ENCODE measurements around the gene PNPLA2.

Gene PNPLA2

DNA sequence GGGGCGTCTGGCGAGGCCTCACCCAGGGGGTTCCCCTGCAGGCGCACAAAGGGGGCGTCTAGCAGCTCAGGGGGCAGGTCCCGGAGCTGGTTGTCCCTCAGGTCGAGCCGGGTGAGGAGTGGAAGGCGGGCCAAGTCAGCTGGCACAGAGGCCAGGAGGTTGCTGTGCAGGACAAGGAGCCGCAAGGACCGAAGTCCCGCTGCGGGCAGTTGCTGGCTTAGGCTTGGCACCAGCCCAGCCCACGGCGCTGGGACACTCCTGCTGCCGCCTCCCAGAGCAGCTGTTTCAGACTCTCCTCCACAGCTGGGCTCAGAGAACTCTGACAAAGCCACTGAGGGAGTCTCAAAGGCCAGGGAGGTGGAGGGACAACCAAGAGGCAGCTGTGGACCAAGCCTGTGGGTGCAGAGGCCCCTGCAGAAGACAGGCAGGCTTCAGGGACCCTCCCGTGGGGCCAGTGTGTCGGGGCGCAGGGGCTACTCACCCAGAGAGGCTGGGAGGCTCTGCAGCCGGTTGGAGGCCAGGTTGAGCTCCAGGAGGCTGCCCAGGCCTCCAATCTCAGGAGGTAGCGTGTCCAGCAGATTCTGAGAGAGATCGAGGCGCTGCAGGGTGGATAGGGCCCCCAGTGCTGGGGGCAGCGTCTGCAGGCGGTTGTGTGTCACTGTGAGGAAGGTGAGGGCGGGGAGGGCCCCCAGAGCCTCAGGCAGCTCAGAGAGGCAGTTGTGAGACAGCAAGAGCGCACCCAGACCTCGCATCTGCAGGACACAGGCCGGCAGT, 15.8 kb upstream of the PNPLA2 start:
- TF ChIP-seq, protein P1, sequence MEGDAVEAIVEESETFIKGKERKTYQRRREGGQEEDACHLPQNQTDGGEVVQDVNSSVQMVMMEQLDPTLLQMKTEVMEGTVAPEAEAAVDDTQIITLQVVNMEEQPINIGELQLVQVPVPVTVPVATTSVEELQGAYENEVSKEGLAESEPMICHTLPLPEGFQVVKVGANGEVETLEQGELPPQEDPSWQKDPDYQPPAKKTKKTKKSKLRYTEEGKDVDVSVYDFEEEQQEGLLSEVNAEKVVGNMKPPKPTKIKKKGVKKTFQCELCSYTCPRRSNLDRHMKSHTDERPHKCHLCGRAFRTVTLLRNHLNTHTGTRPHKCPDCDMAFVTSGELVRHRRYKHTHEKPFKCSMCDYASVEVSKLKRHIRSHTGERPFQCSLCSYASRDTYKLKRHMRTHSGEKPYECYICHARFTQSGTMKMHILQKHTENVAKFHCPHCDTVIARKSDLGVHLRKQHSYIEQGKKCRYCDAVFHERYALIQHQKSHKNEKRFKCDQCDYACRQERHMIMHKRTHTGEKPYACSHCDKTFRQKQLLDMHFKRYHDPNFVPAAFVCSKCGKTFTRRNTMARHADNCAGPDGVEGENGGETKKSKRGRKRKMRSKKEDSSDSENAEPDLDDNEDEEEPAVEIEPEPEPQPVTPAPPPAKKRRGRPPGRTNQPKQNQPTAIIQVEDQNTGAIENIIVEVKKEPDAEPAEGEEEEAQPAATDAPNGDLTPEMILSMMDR (conservative IDR thresholded peaks at IDR 0.05; ENCODE audit: low read length) = no peak
- no peak for DNase-seq (ENCODE audit: low read depth)
- peak overlapping the region; percentile 65; the same call in 1 of the 2 replicates for H3K4me3 ChIP-seq (ENCODE audit: low read length)

DNA sequence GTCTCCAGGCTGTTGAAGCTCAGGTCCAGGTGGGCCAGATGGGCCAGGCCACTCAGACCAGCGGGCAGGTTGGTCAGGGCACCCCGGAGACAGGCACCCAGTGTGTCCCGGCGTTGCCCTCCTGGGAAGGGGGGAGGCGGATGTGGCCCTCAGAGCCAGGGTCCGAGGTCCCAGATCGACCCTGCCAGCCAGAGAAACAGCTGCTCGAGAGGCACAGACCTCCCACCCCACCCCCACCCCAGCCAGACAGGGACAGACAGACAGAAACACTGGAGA, 15.3 kb upstream of the PNPLA2 start:
- TF ChIP-seq, protein P1 (conservative IDR thresholded peaks at IDR 0.05; ENCODE audit: low read length) = no peak
- DNase-seq (ENCODE audit: low read depth) = no peak
- H3K4me3 ChIP-seq (ENCODE audit: low read length) = peak overlapping the region; percentile 65

DNA sequence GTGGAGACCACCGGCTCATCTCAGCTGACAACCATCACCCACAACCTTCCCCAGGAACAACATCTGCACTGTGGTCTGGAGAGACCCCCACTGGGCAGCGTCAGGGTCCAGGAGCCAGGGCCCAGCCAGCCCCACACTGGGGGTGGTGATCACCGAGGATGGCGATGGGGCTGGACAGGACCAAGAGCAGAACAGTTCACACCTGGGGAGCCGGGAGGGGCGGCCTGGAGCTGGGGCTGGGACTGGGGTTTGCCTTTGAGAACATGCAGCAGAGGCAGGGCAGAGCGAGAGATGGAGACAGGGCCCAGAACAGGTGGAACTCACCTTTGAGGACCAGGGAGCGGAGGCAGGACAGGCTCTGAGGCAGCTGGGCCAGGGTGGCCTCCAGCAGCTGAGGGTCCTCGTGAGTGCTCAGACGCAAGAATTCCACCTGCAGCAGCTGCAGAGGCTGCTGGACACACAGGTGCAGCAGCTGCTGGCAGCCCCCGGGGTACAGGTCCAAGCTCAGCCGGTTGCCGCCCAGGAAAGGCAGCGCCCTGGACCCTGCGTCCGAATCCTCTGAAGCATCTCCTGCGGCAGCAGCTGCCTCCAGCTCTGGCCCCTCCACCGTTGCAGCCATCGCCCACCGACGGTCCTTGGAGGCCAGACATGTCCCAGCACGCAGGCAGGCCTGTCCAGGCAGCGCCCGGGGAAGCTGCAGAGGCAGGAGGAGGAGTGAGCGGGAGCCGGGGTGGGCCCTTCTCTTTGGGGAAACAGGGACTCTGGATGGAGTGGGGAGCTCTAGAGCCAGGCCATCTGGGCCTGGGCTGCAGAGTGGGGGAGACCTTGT, 14.7 kb upstream of the PNPLA2 start:
- TF ChIP-seq, protein P1 (conservative IDR thresholded peaks at IDR 0.05; ENCODE audit: low read length) = no peak
- no peak for DNase-seq (ENCODE audit: low read depth)
- H3K4me3 ChIP-seq (ENCODE audit: low read length) = peak overlapping the region; percentile 65

DNA sequence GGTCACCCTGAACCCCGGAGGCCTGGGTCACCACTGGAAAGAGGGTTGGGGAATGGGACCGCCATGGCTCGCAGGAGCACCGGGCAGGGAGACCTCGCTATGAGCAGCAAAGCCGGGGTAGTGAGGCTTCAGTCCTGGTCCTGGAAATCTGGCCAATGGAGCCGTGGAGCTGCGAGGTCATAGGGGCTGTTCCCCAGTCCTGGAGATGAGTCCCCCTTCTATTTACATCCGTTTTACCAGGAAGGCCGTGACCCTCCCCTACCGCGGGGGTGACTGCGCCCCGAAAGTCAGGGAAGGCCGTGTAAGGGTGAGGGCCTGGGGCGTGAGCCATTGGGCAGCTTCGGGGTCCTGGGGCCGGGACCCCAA, 14.1 kb upstream of the PNPLA2 start:
- H3K4me3 ChIP-seq (ENCODE audit: low read length) = peak overlapping the region; percentile 65
- TF ChIP-seq, protein P1 (conservative IDR thresholded peaks at IDR 0.05; ENCODE audit: low read length) = no peak
- no peak for DNase-seq (ENCODE audit: low read depth)

DNA sequence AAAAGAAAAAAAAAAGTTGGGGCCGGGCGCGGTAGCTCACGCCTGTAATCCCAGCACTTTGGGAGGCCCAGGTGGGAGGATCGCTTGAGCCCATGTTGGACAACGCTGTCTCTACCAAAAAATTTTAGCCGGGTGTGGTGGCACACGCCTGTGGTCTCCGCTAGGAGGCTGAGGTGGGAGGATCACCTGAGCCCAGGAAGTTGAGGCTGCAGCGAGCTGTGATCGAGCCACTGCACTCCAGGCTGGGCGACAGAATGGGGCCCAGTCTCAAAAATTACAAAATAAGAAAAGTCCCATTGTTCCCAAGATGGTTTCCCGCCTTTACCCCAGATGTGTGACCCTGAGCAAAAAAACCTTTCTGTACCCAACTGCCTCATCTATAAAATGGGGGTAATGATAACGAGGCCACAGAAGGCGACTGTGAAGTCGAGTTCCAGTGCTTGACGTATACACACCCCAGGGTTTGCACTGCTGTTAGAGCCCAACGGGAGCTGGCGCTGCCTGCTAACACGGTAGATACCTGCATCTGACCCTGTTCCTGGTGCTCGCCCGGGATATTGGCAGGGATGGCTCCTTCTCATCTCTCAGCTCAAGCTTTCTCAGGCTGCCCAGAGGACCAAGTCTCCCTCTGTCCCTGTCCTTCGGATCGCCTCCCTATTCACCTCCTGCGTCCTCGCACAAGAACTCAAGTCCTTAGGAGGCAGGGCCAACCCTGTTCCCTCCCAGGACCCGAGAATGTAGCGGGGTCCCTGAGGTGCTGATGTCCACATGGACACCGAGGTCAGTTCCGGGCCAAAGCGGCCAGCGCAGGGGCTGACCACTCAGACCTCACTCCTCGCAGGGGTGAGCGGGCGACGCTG, 10.1 kb upstream of the PNPLA2 start:
- TF ChIP-seq, protein P1 (conservative IDR thresholded peaks at IDR 0.05; ENCODE audit: low read length) = no peak
- H3K4me3 ChIP-seq (ENCODE audit: low read length) = peak overlapping the region; percentile 90
- DNase-seq (ENCODE audit: low read depth) = no peak

DNA sequence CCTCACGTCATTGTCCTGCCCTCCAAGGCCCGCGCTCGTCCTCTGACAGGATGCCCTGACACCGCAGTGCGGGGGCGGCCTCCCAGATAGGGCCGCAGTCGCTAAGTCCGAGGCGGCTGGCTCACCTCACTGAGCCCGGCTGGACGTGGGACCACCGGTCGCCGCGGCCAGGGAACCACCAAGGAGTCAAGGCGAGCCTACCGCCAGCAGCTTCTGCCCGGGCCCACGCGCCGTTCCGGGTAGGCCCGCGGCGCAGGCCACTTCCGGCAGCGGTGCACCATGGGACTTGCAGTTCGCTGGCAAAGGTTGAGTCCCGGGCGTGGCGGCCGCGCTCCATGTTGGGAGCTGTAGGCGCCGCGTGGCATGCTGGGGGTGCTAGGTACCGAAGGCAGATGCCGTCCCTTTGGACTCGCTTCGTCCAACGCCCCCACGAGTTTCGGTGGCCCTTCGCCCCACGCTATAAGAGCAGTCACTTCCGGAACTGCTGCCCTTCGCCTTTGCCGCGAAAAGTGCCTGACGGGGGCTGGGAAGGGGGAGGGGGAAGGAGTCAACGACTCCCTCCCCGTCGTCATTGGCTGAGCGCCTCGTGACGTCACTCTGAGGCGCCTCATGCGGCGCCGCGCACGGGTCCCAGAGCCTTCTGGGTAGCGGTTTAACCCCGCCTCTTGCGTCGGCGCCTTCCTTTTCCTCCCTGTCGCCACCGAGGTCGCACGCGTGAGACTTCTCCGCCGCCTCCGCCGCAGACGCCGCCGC, 9.3 kb upstream of the PNPLA2 start, which contains the start of gene RPLP2:
Gene RPLP2 (plus strand): TSS at position 681 of the 753 bp plus-strand sequence. CDS start 268 bp downstream, outside the sequence.
- TF ChIP-seq, protein P1 (conservative IDR thresholded peaks at IDR 0.05; ENCODE audit: low read length) = no peak
- peak; percentile 97 for DNase-seq (ENCODE audit: low read depth)
- H3K4me3 ChIP-seq (ENCODE audit: low read length) = peak within 1 kb of the TSS; percentile 90
